Activated naive CD4-positive, alpha-beta T cell treated with anti-CD3 and anti-CD28 coated beads, Interleukin-2, amount 50 U/mL, for 72 hours (primary cell): ENCODE measurements around the gene CIDEC. TPM values are rescaled to one million over a fixed set of nuclear protein-coding genes. Genes with fewer than 3 reads are reported as not detected.
A peak's percentile ranks its signal among the peaks of the same experiment; 100 is the strongest.

ENCODE experiments used
- ATAC-seq, 2 donors: fragments of 150-1000 bp; cut with Tn5 transposase; 2 replicates each; pipeline ENCODE4 v1.10.0; 2021; ENCODE audit warnings: mild to moderate bottlenecking in 2 of 2, moderate library complexity in 2 of 2
- DNase-seq, 2 donors: peaks; one replicate each; pipeline ENCODE4 v3.0.0; 2021 to 2022; ENCODE audit warnings: low spot score in 2 of 2
- H3K27ac Mint-ChIP-seq, 2 donors: one replicate each; pipeline ENCODE4 v1.8.0; 2022; ENCODE audit warnings: mild to moderate bottlenecking in 2 of 2, mixed read lengths in 2 of 2
- H3K36me3 Mint-ChIP-seq, 2 donors: one replicate each; pipeline ENCODE4 v1.8.0; 2022; ENCODE audit warnings: mixed read lengths in 2 of 2
- H3K9me3 Mint-ChIP-seq, 2 donors: one replicate each; pipeline ENCODE4 v1.8.0; 2022; ENCODE audit warnings: mixed read lengths in 2 of 2
- total RNA-seq, 2 donors: library from RNA; stranded (reverse); gene quantifications; one replicate each; pipeline ENCODE4 v1.2.3, GENCODE V29; 2022

The CIDEC gene
- total RNA-seq, 2 donors from 2014 or later, result not detected

- Mint-ChIP-seq H3K27ac (peak overlapping the region in 1 of 2 donors; percentile 10), H3K36me3 (peaks cover 24 to 28% of the 10 kb centered on the region in 2 donors), H3K9me3 (no peaks in the 10 kb centered on the region)
- ATAC-seq (no peak), DNase-seq (no peak)
Observed at GRCh38 chr3:9841015-9841414, 39.0 kb downstream of the CIDEC start.

GRCh38 chr3:9838856-9839255 is 41.2 kb downstream of the CIDEC start:
- H3K9me3 Mint-ChIP-seq, result no peaks in the 10 kb centered on the region
- DNase-seq, result no peak
- peak overlapping the region; percentile 44 to 78 for H3K27ac Mint-ChIP-seq
- peaks cover 22 to 27% of the 10 kb centered on the region in 2 donors for H3K36me3 Mint-ChIP-seq
- ATAC-seq, result no peak

- peak overlapping the region in 1 of 2 donors; percentile 44 for H3K27ac Mint-ChIP-seq
- DNase-seq, result no peak
- peaks cover 16 to 23% of the 10 kb centered on the region in 2 donors for H3K36me3 Mint-ChIP-seq
- ATAC-seq, result no peak
- no peaks in the 10 kb centered on the region for H3K9me3 Mint-ChIP-seq
Observed at GRCh38 chr3:9837701-9838582, 42.1 kb downstream of the CIDEC start.

- Mint-ChIP-seq H3K36me3 (no peaks in the 10 kb centered on the region), H3K27ac (peak overlapping the region; percentile 72 to 73), H3K9me3 (no peaks in the 10 kb centered on the region)
- ATAC-seq (no peak), DNase-seq (no peak)
Observed at GRCh38 chr3:9834520-9835380, 45.3 kb downstream of the CIDEC start.

GRCh38 chr3:9833078-9833477 is 47.0 kb downstream of the CIDEC start:
- no peaks in the 10 kb centered on the region for H3K36me3 Mint-ChIP-seq
- H3K27ac Mint-ChIP-seq, result no peak overlapping the region
- ATAC-seq, result no peak
- H3K9me3 Mint-ChIP-seq, result no peaks in the 10 kb centered on the region
- no peak for DNase-seq

GRCh38 chr3:9831253-9831652 is 48.8 kb downstream of the CIDEC start:
- ATAC-seq (no peak), DNase-seq (no peak)
- Mint-ChIP-seq H3K27ac (peak overlapping the region in 1 of 2 donors; percentile 64), H3K36me3 (no peaks in the 10 kb centered on the region), H3K9me3 (no peaks in the 10 kb centered on the region)

GRCh38 chr3:9828801-9829755 is 51.0 kb downstream of the CIDEC start:
- DNase-seq, result no peak
- Mint-ChIP-seq H3K9me3 (no peaks in the 10 kb centered on the region), H3K36me3 (no peaks in the 10 kb centered on the region), H3K27ac (no peak overlapping the region)
- ATAC-seq, result peak in 1 of 2 donors; percentile 14

- peak overlapping the region; percentile 36 to 44 for H3K27ac Mint-ChIP-seq
- DNase-seq, result peak in 1 of 2 donors; percentile 45
- peak; percentile 40 to 67 for ATAC-seq
- no peaks in the 10 kb centered on the region for H3K9me3 Mint-ChIP-seq
- no peaks in the 10 kb centered on the region for H3K36me3 Mint-ChIP-seq
Observed at GRCh38 chr3:9826815-9827573, 53.1 kb downstream of the CIDEC start.

- no peak for DNase-seq
- no peak overlapping the region for H3K27ac Mint-ChIP-seq
- peaks cover 0 to 6% of the 10 kb centered on the region in 2 donors for H3K36me3 Mint-ChIP-seq
- ATAC-seq, result no peak
- H3K9me3 Mint-ChIP-seq, result no peaks in the 10 kb centered on the region
Observed at GRCh38 chr3:9825451-9826040, 54.5 kb downstream of the CIDEC start.

- Mint-ChIP-seq H3K36me3 (peaks cover 0 to 6% of the 10 kb centered on the region in 2 donors), H3K27ac (peak overlapping the region in 1 of 2 donors; percentile 5), H3K9me3 (no peaks in the 10 kb centered on the region)
- DNase-seq (no peak), ATAC-seq (peak; percentile 32 to 40)
Observed at GRCh38 chr3:9820946-9821345, 59.1 kb downstream of the CIDEC start.

- peak in 1 of 2 donors; percentile 16 for ATAC-seq
- no peaks in the 10 kb centered on the region for H3K9me3 Mint-ChIP-seq
- DNase-seq, result no peak
- peak overlapping the region in 1 of 2 donors; percentile 5 for H3K27ac Mint-ChIP-seq
- peaks cover 0 to 6% of the 10 kb centered on the region in 2 donors for H3K36me3 Mint-ChIP-seq
Observed at GRCh38 chr3:9820543-9820942, 59.5 kb downstream of the CIDEC start.

GRCh38 chr3:9818666-9819335 is 61.3 kb downstream of the CIDEC start:
- Mint-ChIP-seq H3K36me3 (peaks cover 0 to 6% of the 10 kb centered on the region in 2 donors), H3K9me3 (no peaks in the 10 kb centered on the region), H3K27ac (peak overlapping the region in 1 of 2 donors; percentile 1)
- ATAC-seq, result no peak
- no peak for DNase-seq

- ATAC-seq (no peak), DNase-seq (no peak)
- H3K27ac Mint-ChIP-seq, result peak overlapping the region in 1 of 2 donors; percentile 36
- H3K9me3 Mint-ChIP-seq, result no peaks in the 10 kb centered on the region
- peaks cover 0 to 12% of the 10 kb centered on the region in 2 donors for H3K36me3 Mint-ChIP-seq
Observed at GRCh38 chr3:9817436-9817835, 62.6 kb downstream of the CIDEC start.
